Stimulated activated naive CD4-positive, alpha-beta T cell treated with Interleukin-2 at 50 U/mL for 16 hours (primary cell): Measurements from ENCODE around the gene GRAMD2B.
"Not testable (repeated sequence)": the region's sequence is repeated elsewhere in the genome, so short reads cannot be mapped to it uniquely, and the experiment has no call there.

Experiments
- DNase-seq: peaks from one replicate; lab custom pipeline; 2025; lab: John Stamatoyannopoulos, UW

The GRAMD2B gene

DNA sequence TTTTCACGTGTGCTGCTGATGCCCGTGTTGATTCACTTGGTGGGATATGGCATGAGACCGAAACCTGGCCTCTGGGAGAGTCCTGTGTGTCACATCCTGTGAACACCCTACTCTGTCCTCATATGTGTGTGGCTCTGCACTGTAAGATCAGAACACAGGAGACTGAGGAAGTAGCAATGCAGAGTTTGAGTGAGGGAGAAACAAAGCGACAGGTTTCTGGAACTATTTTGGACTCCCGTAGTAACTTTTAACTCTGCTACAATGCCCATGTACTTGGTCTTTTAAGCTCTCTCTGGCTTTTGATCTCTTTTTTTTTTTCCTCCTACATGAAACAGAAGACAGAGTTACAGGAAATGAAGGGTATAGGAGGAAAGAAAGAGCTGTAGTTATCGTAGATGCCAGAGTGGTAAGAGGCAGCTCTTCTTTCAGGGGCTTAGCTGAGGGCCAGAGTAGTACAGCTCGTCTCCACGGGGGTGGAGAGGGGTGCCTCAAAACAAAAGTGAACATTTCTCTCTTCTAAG is 26.6 kb downstream of the GRAMD2B start:
- DNase-seq: peak; percentile 50

DNA sequence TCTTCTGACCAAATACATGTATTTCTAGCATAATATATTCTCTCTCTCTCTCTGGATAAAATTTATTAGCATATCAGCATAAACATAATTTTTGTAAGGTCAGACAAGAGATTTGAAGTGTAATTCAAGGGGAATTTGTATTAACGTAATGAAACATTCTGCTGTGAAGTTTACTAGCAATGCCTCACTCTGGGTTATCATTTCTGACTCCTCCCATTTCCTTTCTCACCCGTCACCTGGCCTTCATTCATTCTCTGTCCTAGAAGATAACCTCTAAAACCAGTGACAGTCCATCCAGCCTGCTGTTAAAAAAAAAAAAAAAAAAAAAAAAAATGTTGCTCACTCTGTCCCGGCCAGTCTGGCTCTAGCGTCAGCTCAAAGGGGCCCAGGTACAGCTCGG is 27.1 kb downstream of the GRAMD2B start:
- no peak for DNase-seq

DNA sequence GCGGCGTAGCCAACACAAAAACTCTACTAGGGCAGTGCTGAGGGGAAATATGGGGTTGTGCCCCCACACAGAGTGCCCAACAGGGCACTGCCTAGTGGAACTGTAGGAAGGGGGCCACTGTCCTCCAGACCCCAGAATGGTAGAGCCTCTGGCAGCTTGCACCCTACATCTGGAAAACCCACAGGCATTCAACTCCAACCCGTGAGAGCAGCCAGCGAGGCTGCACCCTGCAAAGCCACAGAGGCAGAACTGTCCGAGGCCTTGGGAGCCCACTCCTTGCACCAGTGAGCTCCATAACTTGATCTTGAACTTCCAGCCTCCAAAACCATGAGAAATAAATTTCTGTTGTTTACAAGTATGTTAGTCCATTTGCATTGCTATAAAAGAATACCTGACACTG is 27.7 kb downstream of the GRAMD2B start:
- DNase-seq: no peak

DNA sequence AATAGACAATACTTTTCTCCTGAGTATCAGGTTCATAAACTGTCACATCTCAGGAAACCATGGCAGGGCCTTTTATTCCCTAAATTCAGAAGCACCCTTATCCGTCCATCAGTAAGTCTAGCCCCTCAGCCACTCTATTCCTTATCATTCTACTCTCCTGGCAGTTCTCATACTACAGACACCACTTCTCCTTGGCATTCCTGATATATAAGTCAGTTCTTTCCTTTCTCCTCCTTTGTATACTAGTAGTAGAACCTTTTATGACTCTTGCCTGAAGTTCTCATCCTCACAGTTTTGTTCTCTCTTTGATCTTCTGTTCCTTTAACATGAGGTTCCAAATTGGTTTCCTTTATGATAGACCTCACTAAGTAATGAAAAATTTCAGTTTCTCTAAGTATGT is 29.3 kb downstream of the GRAMD2B start:
- DNase-seq: no peak

DNA sequence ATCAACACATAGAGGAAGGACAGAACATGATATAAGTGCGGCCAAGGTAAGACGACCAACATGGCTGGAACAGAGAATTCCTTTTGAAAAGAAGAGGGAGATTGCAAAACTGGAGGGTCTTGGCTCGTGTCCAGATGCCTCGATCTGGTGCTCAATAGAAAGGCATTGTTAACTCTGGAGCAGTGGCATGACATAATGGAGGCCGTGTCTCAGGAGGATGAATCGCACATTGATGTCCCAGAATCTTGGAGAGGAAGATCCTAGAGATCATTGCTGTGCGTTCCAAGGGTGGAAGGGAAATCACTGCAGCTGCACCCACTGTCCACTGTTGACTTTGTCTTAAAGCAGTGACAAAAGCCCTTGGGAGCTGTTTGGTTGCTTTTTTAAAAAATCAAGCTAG is 30.9 kb downstream of the GRAMD2B start:
- DNase-seq: no peak

DNA sequence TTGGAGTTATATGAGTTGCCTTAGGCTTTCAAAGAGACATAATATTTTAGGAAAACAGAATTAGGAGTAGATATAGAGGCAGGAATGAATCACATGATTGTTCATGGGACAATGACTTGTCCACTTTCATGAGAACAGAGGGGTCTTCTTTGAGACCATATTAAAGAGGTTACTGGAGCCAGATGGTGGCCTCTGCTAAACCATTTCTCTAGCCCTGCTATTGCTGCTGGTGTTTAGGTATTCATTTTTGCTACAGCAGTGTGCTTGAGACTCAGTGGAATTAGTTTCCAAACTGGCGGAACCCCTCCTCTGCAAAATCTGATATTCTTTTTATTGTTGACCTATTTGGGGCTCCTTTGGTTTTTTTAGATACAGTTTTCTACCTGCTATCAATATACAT is 31.3 kb downstream of the GRAMD2B start:
- DNase-seq: no peak

DNA sequence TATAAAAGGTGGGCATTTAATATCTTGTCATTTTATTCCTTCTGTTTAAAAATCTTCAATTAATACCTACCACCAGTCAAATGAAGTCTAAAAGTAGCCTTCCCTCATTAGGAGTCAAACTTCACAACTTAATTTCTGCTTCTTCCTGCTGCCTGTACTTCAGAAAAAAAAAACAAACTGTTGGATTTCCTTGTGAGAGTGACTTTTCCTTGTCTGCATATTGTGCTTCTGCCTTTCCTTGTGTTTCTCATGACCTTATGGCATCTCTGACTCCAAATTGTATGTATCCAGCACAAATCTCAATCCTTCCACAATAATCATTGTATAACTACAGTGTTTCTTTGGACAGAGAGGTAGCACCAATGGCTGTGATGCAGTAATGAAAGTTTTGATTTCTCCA is 32.1 kb downstream of the GRAMD2B start:
- DNase-seq: no peak

DNA sequence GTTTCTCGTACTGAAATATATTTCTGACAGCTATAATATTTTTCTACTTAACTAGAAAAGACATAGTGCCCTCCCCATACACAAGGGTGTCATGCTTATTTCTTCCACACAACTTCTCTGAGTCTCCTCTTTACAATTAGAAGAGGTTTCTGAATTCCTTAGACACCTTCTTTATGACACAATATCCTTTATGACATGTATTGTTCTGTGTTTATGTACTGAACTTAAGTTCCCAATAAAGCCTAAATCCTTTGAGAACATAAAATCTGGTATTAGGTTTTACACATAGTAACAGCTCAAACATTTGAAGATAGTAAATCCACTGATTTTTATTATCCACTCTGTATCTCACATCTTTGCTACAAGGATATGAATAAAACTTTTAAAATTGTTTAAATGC is 32.5 kb downstream of the GRAMD2B start:
- no peak for DNase-seq

DNA sequence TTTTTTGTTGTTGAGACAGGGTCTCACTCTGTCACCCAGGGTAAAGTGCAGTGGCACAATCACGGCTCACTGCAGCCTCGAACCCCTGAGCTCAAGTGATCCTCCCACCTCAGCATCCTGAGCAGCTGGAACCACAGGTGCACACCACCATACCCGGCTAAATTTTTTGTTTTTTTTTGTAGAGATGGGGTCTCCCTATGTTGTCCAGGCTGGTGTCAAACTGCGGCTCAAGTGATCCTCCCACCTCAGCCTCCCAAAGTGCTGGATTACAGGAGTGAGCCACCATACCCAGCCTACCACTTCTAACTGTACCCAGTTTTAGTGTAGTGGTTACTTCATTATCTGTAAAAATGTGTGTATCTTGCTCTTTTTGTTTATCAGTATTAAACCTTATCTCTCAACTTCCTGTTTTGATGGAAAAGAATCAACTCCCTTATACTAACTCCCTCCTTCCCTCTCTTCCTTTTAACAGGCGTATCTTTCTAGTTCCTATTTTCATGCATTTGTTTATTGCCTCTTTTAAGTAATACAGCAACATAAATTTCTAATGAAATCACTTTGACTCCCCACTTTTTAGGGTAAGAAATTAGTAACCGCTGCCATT is 33.1 kb downstream of the GRAMD2B start:
- DNase-seq: no peak

DNA sequence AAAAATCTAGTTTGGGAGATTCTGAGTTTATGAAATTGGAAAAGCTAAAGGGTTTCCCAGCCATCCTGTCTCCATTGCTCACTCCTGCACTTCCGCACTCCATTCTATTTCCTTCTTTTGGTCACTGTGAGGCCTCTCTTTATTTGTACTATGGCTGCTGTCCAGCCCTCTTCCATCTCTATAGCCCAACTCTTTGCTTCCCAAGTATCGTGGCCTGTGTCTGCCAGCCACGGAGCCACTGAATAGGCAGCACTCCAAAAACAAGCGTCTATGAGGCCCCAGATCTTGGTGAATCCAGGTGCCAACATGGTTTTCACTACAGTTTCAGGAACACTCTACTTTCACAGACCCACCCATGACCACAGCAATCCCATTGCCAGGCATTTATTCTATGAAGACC is 37.2 kb downstream of the GRAMD2B start:
- no peak for DNase-seq

DNA sequence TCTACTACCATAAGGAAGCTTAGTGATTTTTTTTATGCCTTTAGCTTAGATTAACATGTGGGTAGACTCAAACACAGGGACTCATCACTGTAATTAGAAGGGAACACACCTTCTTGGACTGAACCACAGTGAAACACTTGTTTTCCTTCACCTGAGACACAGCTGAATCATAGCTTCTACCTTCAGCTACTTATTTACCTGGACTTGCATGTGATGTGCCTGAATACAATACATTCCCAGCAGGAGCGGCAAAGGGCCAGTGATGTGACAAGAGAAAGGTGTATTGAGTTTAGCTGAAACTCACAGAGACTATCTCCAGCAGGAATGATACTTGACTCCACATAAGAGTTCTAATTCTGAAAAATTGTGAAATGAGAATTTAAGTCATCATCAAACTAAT is 37.8 kb downstream of the GRAMD2B start:
- no peak for DNase-seq

DNA sequence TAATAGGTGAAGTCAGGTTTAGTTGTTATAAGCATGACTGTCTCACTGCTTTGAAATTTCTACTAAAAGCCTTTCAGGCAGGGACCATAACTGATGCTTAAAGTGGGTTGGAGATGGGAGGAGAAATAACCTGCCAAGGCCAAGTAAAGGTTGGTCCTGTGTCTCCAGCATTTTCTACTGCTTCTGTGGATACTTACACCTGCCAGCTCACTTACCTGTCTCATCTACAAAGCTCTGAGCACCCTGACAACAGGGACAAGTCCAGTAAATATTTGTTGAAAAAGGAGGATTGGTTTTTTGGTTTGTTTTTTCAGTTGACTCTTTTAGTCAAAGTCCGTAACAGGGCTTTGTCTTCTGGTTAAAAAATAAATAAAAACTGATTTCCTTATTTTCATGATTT is 38.6 kb downstream of the GRAMD2B start:
- DNase-seq: no peak

DNA sequence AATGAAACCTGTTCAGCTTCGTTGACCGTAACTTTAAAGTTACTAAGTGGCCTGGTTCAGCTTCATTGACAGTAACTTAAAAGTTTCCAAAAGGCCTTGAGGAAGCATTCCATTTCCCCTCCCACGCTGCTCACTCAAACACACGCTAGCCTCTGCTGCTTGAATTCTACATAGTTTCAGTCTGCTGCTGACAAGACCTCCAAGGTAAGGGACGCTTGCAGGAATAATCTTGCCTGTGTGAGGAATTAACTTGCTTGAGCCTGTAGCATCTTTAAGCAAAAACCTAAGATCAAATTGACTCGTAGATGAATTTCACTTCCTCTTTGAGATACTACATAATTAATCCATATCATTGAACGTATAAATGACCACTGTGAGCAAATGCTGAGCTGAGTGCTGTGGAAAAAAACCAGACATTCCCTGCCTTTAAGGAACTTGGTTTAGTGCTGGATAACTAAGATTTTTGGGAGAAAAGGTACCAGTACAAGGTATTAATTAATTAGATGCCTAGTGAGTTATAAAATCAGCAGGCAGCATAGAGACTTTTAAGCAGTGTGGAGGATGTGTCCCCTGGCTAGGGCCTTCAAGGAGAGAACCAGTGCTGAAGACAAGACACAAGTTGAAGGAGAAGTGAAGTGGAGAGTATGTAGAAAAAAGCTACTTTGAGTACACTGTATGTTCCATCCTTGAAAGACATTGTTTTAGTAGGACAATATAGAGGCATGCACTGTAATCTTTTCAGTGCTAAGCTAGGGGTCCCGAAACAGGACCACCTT is 39.2 kb downstream of the GRAMD2B start:
- DNase-seq: no peak

DNA sequence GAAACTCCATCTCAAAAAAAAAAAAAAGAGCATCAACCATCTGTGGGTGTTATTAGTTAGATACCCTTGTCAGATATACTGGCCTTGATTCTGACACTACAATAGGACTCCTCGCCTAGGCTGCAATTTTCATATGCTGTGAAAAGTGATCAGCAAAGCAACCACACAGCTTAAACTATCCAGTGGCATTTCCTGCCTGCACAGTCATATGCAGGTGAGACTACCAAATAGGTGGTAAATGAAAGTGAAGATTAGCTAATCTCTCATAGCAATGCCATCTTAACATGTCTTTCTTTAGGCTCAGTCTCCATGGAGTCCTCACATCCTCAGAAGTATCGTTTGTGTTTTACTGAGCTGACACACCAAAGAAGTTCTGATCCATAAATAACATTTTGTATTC is 40.8 kb downstream of the GRAMD2B start:
- DNase-seq: no peak

DNA sequence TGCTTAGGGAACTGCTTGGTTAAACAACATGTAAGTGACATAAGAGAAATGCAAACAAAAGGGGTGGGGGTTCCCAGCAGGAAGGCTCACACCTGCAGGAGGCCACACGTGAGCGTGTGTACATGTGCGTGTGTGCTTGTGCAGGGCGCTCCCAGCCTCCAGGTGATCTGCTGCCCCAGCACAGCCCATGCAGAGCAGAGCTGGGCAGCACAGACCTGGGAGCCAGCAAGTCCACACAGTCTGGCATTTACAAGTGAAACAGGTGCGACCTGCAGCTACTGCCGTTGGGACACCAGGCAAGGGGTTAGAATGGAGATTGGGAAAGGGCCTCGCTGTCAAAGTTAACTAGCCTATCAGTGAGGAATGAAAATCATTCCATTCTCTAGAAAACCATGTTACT is 41.8 kb downstream of the GRAMD2B start:
- DNase-seq: no peak

DNA sequence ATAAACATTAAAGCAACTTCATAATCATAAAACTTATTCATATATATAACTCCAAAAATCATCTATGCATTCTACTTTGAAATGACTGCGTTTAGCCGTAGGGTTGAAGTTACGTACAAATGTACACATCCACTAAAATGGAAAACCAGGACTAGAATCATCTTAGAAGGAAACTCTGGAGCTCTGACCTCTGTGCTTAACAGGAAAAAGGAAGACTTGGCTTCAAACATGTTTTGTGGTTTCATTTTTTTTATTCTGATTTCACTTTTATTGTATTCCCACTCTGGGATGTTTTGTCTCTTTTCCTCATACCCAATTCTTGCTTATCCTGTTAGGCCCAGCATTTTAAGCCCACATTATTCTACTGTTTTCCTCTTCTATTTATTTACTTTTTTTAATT is 44.9 kb downstream of the GRAMD2B start:
- DNase-seq: no peak

DNA sequence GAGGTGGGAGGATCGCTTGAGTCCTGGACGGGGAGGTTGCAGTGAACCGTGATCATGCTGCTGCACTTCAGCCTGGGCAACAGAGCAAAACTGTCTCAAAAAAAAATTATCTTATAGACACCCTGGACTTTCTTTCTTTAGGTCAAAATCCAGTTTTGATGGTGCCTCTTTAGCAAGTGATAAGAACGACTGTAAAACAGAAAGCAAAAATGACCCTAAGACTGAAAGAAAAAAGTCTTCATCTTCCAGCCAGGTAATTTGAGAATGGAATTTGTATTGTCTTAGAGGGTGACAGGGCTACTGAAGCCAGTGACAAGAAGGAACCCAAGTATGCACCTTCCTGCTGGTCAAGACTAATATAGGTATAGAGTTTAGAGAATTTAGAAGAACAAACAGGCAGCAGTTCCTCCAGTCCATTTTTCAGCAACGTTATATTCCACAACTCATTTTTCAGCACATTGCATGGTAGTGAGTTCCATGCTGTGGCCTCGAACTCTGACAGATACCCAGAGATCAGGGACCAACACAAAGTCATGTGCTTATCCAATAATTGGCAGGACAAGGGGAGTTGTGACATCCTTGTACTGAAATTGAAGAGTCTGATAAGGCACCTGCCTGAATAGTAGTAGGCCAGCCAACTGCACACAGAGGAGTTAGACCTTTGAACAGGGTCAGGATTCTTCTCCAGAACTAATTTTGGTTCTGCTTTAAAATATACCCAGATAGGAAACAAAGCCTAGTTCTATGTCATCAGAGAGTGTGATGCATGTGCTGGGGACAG is 46.5 kb downstream of the GRAMD2B start:
- DNase-seq: no peak

DNA sequence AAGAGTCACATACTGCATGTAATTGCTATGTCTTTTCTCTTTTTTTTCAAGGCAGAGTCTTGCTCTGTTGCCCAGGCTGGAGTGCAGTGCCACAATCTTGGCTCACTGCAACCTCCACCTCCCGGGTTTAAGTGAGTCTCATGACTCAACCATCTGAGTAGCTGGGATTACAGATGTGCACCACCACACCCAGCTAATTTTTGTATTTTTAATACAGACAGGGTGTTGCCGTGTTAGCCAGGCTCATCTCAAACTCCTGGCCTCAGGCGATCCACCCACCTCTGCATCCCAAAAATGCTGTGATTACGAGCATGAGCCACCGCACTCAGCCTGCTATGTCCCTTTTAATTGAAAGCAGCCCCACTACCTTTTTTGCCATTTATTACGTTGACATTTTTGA is 47.3 kb downstream of the GRAMD2B start:
- not testable (repeated sequence) for DNase-seq

DNA sequence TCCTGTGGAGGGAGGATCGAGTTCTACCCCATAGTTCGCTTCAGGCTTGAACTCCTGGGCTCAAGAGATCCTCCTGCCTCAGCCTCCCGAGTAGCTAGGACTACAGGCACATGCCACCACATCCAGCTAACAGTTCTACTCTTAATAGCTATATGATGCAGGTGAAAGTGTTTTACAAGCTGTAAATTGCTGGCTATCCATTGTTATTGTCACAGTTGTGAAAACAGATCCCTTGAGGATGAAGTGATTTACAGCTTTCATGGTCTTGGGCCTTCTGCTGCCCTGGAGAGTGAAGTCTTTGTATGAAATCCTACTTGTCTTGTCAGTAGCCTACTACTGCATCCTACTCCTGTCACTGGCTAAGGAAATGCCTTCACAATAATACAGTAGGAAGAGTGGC is 48.0 kb downstream of the GRAMD2B start:
- DNase-seq: no peak

DNA sequence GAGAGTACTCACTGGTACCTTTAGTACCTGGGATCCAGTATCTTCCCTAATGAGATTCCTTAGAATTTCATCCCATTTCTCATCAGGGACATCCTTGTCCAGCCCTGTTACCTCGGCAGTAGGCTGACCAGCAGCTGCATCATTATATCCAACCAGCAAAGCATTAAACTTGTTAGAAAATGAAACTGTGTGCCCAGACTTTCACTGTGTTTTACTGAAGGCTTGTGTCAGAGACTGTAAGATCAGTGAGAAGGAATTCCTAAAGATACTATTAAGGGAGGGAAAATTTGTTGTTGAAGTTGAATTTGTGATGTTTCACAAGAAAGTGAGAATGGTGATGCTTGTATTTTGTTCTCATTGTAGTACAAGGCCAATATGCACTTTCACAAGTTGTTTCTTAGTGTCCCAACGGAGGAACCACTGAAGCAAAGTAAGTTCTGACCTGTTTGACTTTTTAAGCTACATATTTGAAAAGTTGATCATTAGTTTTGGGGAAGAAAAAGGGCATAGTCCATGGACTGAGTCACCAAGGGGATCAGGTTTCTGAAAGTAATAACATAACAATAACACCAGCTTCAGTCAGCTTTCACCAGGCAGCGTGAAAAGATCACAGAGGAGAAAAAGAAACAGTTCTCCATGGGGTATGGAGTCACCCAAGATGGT is 48.8 kb downstream of the GRAMD2B start:
- DNase-seq: no peak

DNA sequence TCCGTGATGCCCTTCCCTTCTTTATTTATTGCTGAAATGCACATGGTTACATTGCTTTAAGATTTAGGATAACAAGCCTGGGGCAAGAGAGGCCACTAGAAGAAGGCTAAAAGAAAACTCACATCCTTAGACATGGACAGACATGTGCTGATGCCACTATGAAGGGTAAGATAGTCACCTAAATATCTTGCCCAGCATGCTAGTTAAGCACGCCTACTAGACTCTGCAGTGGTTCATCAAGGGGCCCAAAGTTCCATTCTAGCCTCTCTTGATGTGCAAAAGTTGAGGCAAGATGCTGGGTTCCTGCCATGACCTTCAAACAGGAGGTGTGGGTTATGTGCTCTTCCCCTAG is 49.3 kb downstream of the GRAMD2B start:
- DNase-seq: no peak

DNA sequence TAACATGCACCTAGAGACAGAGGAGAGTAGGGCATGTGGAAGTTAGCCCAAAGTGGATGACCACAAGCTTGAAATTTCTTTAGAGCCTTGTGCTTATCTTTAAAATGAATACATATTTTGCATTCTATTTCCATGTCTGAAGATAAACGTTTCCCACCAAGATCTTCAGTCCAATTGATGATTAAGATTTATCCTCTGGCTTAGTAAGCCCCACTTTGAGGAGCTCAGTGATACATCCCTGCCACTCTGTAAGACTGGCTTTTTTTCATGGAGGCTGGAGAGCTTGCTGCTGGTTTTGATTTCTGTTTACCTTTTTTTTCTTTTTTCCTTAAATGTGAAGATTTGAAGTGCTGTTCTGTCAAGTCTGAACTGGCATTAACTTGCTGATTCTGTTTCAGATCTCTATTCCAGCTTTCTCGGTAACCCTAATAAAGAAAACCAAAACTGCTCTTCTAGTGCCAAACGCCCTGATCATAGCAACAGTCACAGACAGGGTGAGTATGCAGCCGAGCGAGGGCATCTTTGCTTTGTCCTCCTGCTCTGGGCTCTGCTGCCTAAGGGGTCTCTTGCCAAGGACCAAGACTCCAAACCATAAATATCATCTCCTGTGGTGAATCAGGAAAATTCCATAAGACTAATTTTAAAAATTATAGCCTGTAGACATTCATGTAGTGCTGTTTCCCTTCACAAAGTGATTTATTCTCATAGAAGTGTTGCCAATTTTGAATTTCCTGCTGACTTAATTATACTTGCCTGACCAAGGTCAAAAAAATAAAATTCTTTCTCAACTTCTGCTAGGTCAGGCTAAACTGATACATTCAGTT is 54.3 kb downstream of the GRAMD2B start:
- DNase-seq: no peak
